AG09309 (cell line): ENCODE data around the gene ZKSCAN4.
A peak's percentile ranks its signal among the peaks of the same experiment; 100 is the strongest.

Experiments
- DNase-seq: peaks from one replicate; pipeline ENCODE4 v3.0.0-alpha.2; 2010; ENCODE audit warnings: low read depth
- H3K4me3 ChIP-seq: 2 replicates; pipeline ENCODE4 v1.5.1; 2011; ENCODE audit warnings: mild to moderate bottlenecking, low read depth, low read length, moderate library complexity; ENCODE audit not compliant: control insufficient read depth
- TF ChIP-seq, protein P1 (sequence below): IDR thresholded peaks from 2 replicates; pipeline ENCODE4 v1.5.1; 2011; ENCODE audit warnings: mild to moderate bottlenecking, low read depth, low read length, inconsistent platforms; ENCODE audit not compliant: insufficient read depth, control insufficient read depth; ENCODE audit errors: missing control alignments

Gene ZKSCAN4

DNA sequence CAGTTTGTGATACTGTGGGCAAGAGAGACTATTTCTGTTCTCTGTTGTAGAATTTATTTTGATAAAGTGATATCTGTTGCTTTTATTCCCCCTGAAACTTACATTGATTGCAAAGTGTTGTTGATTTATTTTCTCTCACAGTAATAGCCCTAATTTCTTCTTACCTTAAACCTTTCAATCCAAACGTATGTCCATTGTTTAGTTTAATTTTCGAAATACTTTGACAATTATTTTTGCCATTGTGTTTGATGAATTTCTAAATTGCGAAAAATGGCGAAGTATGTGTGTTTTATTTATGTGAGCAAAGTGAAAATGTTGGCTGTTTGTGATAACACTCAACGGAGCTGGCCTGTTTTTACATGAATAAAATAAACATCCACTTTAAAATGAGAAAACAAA lies 14.5 kb upstream of the ZKSCAN4 start:
- no peak for DNase-seq
- H3K4me3 ChIP-seq, result peak overlapping the region; percentile 90
- TF ChIP-seq, protein P1, sequence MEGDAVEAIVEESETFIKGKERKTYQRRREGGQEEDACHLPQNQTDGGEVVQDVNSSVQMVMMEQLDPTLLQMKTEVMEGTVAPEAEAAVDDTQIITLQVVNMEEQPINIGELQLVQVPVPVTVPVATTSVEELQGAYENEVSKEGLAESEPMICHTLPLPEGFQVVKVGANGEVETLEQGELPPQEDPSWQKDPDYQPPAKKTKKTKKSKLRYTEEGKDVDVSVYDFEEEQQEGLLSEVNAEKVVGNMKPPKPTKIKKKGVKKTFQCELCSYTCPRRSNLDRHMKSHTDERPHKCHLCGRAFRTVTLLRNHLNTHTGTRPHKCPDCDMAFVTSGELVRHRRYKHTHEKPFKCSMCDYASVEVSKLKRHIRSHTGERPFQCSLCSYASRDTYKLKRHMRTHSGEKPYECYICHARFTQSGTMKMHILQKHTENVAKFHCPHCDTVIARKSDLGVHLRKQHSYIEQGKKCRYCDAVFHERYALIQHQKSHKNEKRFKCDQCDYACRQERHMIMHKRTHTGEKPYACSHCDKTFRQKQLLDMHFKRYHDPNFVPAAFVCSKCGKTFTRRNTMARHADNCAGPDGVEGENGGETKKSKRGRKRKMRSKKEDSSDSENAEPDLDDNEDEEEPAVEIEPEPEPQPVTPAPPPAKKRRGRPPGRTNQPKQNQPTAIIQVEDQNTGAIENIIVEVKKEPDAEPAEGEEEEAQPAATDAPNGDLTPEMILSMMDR, result no peak

DNA sequence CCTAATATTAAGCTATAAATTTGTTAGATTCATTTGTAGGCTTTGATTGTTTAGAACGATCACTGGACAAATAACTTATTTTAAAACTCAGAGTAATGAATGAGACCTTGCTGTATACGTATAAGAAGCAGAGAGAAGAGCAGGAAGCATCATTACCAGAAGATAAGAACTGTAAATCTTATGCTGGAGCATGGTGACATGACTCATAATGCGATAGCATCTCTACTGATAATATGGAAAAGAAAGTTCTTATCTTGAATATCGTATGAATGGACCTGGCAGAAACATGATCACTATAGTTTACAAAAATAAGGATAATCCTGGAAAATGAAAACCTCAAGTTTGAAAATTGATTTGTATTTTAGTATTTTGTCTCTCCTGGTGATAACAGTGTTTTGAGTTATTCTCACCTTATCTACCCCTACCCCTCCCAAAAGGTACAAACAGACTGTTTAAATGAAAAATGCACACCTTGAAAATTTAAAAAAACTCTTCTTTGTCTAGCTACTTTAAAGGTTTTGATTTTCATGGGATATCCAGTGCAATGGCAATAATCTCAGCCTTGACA lies 12.8 kb upstream of the ZKSCAN4 start:
- no peak for DNase-seq
- TF ChIP-seq, protein P1, result no peak

DNA sequence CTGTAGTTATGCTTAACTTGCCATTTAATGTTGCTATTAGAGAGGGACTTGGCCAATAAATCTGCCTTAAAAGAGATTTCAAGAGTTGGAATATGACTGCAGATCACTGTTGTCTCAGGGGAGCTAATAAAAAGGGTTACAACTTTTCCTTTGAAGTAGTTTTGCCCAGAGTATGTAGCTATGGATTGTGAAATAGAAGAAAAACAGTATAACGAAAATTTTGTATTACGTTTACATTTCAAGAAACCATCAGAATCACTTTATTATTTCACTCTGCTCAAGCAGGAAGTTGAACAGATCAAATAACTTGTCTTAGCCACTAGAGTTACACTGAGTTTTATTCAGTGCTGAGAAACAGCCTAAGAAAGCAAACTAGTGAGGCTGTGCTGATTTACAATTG lies 11.9 kb upstream of the ZKSCAN4 start:
- TF ChIP-seq, protein P1, result no peak

More for the DNA sequence above, 12.8 kb upstream of the ZKSCAN4 start:
- no peak overlapping the region for H3K4me3 ChIP-seq

DNA sequence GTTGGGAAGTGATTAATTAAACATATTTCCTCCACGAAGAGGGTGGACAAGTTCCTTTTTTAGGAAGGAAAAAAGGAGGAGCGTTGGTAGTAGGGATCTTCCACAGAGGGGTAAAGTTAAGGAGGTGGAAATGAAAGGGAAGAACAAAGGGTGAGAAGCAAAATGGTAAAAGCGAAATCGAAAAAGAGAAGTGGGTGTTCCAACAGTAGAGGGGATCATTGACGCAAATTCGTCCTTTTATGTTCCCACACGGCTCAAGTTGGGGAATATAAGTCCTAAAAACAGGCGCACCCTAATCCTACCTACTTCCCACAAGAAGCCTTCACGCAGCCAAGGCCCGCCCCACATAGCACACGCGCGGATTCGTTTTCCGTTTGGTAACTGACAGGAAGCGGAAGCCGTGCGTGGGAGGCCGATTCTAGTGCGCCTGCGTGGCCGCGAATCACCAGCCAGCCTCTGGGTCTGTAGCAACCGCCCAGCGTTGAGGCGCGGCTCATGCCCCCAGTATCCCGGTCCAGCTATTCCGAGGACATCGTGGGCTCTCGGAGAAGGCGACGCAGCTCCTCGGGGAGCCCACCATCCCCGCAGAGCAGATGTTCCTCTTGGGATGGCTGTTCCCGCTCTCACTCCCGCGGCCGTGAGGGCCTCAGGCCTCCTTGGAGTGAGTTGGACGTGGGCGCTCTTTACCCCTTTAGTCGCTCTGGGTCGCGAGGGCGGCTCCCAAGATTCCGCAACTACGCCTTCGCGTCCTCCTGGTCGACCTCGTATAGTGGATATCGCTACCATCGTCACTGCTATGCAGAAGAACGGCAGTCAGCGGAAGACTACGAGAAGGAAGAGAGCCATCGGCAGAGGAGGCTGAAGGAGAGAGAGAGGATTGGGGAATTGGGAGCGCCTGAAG lies 7.1 kb upstream of the ZKSCAN4 start, which contains the start of gene NKAPL:
TSS of gene NKAPL (plus strand) at position 421 of the 901 bp plus-strand sequence. CDS start at position 496, 75 bp downstream.
- H3K4me3 ChIP-seq, result peak within 1 kb of the TSS; percentile 24
- no peak for DNase-seq
- TF ChIP-seq, protein P1, result no peak

More for the DNA sequence above, 11.9 kb upstream of the ZKSCAN4 start:
- no peak for DNase-seq
- no peak overlapping the region for H3K4me3 ChIP-seq

DNA sequence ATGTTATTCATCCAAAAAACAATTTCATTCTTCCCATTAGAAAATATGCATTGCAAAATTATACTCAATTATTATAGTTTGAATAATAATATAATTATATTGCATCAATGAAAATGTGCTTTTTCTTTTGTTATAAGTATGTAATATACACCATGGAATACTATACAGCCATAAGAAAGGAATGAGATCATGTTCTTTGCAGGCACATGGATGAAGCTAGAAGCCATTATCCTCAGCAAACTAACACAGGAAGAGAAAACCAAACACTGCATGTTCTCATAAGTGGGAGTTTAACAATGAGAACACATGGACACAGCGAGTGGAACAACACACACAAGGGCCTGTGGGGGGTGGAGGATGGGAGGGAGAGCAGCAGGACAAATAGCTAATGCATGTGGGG lies 5.0 kb upstream of the ZKSCAN4 start:
- TF ChIP-seq, protein P1, result no peak

DNA sequence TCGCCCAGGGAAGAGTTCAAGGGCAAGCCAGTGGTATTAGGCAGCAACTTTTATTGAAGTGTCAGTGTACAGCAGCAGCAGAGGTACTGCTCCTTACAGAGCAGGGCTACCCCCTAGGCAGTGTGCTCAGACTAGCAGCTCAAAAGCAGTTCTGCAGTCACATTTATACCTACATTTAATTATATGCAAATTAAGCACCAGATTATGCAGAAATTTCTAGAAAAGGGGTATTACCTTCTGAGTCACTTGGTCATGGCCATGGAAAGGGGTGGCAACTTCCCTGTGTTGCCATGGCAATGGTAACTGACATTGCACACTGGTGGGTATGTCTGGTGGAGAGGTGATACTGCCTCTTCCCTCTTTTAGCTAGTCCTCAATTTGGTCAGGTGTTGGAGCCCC lies 2.1 kb upstream of the ZKSCAN4 start:
- no peak for DNase-seq
- no peak overlapping the region for H3K4me3 ChIP-seq
- TF ChIP-seq, protein P1, result no peak

More for the DNA sequence above, 5.0 kb upstream of the ZKSCAN4 start:
- H3K4me3 ChIP-seq, result no peak overlapping the region
- no peak for DNase-seq
